HG03378 (cell line): Measurements from ENCODE around the gene REPS1.

Source experiments
- ATAC-seq: cut with Tn5 transposase; IDR thresholded peaks from one replicate; pipeline ENCODE4 v1.9.1; 2021; ENCODE audit warnings: mild to moderate bottlenecking, moderate library complexity; ENCODE audit not compliant: unreplicated experiment

Gene REPS1

DNA sequence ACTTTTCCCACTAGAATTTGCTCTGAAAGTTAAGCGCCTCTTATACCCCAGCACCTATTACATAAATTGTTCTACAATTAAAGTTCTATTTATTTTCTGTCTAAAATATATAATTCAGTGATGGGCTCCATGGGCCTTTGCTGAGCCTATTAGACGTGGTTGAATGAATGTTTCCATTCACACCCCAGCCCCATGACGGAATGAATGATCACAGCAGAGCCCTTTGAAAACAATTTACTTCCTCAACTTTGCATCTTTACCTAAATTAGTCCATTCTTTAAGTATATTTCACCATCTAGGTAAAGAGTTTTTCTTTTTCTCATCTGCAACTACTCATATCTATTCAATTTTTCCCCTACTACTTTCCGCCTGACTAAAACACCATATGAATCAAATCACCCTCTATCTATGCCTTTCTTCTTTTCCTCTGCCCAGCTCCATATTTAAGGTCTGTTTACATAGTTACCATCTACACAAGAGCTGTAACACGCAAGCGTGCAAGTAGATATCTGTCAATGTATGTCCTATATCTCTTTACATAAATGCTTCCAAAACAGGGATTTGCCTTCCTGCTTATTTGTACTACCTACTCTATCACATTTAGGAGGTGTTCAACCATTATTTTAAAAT lies 122.5 kb downstream of the REPS1 start:
- ATAC-seq = no peak

DNA sequence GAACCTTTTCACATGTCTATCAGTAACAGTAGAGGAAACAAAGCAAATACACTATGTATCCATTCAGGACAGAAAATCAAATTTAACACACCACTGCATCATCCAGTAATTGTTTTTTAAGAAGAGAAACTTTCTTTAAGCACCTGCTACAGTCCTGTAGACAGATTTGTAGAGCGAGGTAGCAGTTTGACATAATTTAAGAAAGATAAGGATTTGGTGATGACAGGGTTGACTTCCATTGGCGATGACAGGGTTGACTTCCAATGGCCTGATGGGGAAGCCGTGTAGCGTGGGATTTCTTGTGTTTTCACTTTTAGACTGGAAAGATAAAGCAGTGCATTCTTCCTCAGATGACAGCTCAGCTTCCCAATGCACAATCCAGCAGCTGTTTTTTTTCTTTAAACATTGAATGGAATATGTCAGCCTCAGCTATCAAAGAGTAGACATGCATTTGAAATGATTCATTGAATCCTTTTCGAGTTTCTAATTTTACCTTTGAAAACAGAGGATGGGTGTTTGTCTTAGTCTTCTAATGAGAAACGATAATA lies 123.6 kb downstream of the REPS1 start:
- ATAC-seq = no peak

DNA sequence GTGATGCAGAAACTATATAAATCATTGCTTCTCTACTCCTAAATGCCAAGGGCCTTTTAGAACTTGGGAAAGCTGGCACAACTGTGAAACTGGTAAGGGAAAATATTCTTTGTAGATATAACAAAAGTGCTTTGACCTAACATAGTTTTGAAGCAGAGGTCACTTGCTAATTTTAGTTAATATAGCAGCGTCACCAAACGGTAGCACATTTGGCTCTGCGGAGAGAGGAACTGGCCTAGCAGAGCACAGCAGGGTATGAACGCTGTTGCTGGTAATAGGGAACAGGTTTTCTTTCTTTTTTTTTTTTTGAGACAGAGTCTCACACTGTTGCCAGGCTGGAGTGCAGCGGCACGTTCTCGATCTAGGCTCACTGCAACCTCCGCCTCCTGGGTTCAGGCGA lies 124.7 kb downstream of the REPS1 start:
- no peak for ATAC-seq

DNA sequence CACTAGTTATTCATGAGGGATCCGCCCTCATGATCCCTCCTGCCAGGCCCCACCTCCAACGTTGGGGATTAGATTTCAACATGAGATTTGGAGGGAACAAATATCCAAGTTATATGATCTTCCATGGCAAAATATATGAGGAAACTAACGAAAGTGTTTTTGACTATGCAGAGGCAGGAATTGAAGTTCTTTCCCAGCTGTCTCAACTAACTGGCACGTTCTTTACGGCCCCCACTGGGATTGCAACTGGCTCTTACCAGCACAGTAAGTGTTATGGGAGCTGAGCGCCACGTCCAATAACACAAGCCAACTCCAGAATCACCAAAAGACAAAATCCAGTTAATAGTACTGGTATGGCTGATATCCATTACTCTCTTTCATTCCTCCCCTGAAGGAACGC lies 125.6 kb downstream of the REPS1 start:
- ATAC-seq = no peak

DNA sequence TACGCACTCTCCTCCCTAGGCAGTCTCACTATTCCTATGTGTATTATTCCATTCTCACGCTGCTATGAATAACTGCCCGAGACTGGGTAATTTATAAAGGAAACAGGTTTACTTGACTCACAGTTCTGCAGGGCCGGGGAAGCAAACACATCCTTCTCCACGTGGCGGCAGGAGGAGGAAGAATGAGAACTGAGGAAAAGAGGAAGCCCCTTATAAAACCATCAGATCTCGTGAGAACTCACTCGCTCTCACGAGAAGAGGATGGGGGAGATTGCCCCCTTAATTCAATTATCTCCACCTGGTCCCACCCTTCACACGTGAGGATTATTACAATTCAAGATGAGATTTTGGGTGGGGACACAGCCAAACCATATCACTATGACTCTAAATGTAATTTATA lies 130.3 kb downstream of the REPS1 start:
- ATAC-seq = no peak

DNA sequence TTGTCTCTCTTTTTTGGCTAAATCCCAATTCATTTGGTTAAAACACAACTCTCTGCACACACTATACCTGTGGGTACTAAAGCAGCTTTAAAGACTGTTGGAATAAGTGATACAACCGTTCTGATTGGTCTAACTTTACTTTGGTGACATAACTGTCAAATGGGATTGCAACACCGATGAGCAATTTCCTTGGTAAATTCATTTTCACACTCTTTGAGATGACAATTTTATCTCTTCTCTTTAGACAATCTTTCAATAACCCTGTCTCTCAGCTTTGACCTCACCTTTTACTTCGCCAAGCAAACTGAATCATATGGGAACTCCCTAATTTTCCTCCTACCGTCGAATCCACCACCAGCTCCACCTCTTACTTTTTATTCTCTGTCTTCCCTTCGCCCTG lies 131.4 kb downstream of the REPS1 start:
- ATAC-seq = no peak
